ENCODE results near the gene SALL3.

SALL3 gene

GRCh38 chr18:78974115-78974761 is 5.4 kb upstream of the SALL3 start:
- H3K27me3 ChIP-seq (ENCODE audit: insufficient read depth, low read length), result peaks cover 73% of the 10 kb centered on the region

GRCh38 chr18:78975292-78975691 is 4.3 kb upstream of the SALL3 start:
- Histone ChIP-seq H3K23ac (ENCODE audit: low read length) (no peak overlapping the region), H3K4me1 (ENCODE audit: control insufficient read depth in 1 of 2, insufficient read depth in 2 of 2, low read length in 2 of 2) (peaks cover 6 to 20% of the 10 kb centered on the region in 2 experiments), H3K18ac (ENCODE audit: low read length) (no peak overlapping the region), H2BK120ac (ENCODE audit: insufficient read depth, low read length, poor library complexity) (no peak overlapping the region), H3K79me2 (ENCODE audit: control insufficient read depth, insufficient read depth, low read length, poor library complexity) (no peaks in the 10 kb centered on the region), H3K36me3 (ENCODE audit: control insufficient read depth in 1 of 2, insufficient read depth in 2 of 2, low read length in 2 of 2) (no peaks in the 10 kb centered on the region), H4K12ac (ENCODE audit: low read depth, low read length) (no peak overlapping the region), H2AFZ (ENCODE audit: insufficient read depth, low read length, poor library complexity) (no peak overlapping the region), H2BK12ac (ENCODE audit: low read length) (no peak overlapping the region), H3K27me3 (ENCODE audit: insufficient read depth, low read length) (peaks cover 81% of the 10 kb centered on the region), H3K27ac (ENCODE audit: low read depth, low read length) (no peak overlapping the region), H3K4me2 (ENCODE audit: low read length) (no peak overlapping the region), H2AK5ac (ENCODE audit: low read length) (no peak overlapping the region), H3K9ac (ENCODE audit: low read length) (no peak overlapping the region), H3K4ac (ENCODE audit: low read depth, low read length) (no peak overlapping the region), H3K9me3 (ENCODE audit: insufficient read depth, low read depth, low read length) (peaks cover 3% of the 10 kb centered on the region), H4K91ac (ENCODE audit: low read depth, low read length) (no peak overlapping the region), H3K4me3 (ENCODE audit: low read depth, low read length) (no peak overlapping the region), H3K14ac (ENCODE audit: low read length) (no peak overlapping the region), H4K8ac (ENCODE audit: low read depth, low read length) (no peak overlapping the region), H2BK5ac (ENCODE audit: low read depth, low read length, poor library complexity) (no peak overlapping the region), H3K79me1 (ENCODE audit: low read length) (no peaks in the 10 kb centered on the region)
- no CpG with 5 or more reads among the region's 10 CpGs for WGBS (ENCODE audit: extremely low coverage, insufficient coverage, insufficient read length)
- DNase-seq, result no peak

More at GRCh38 chr18:78974115-78974761, 5.4 kb upstream of the SALL3 start:
- H2BK12ac ChIP-seq (ENCODE audit: low read length), result no peak overlapping the region
- DNase-seq, result no peak
- peak overlapping the region; percentile 77 for H3K4me2 ChIP-seq (ENCODE audit: low read length)
- H3K79me1 ChIP-seq (ENCODE audit: low read length), result no peaks in the 10 kb centered on the region
- H4K8ac ChIP-seq (ENCODE audit: low read depth, low read length), result no peak overlapping the region
- no peak overlapping the region for H3K27ac ChIP-seq (ENCODE audit: low read depth, low read length)
- H3K4me1 ChIP-seq (ENCODE audit: control insufficient read depth in 1 of 2, insufficient read depth in 2 of 2, low read length in 2 of 2), result peaks cover 6 to 18% of the 10 kb centered on the region in 2 experiments
- H2BK120ac ChIP-seq (ENCODE audit: insufficient read depth, low read length, poor library complexity), result no peak overlapping the region
- peaks cover 3% of the 10 kb centered on the region for H3K9me3 ChIP-seq (ENCODE audit: insufficient read depth, low read depth, low read length)
- H3K4me3 ChIP-seq (ENCODE audit: low read depth, low read length), result peak overlapping the region; percentile 58
- H3K14ac ChIP-seq (ENCODE audit: low read length), result no peak overlapping the region
- H3K9ac ChIP-seq (ENCODE audit: low read length), result no peak overlapping the region
- no peak overlapping the region for H3K4ac ChIP-seq (ENCODE audit: low read depth, low read length)
- no peak overlapping the region for H2AFZ ChIP-seq (ENCODE audit: insufficient read depth, low read length, poor library complexity)
- no peak overlapping the region for H3K23ac ChIP-seq (ENCODE audit: low read length)
- no peak overlapping the region for H4K91ac ChIP-seq (ENCODE audit: low read depth, low read length)
- H2BK5ac ChIP-seq (ENCODE audit: low read depth, low read length, poor library complexity), result no peak overlapping the region
- H3K79me2 ChIP-seq (ENCODE audit: control insufficient read depth, insufficient read depth, low read length, poor library complexity), result no peaks in the 10 kb centered on the region
- no CpG with 5 or more reads among the region's 77 CpGs for WGBS (ENCODE audit: extremely low coverage, insufficient coverage, insufficient read length)
- no peaks in the 10 kb centered on the region for H3K36me3 ChIP-seq (ENCODE audit: control insufficient read depth in 1 of 2, insufficient read depth in 2 of 2, low read length in 2 of 2)
- H2AK5ac ChIP-seq (ENCODE audit: low read length), result no peak overlapping the region
- H3K18ac ChIP-seq (ENCODE audit: low read length), result no peak overlapping the region
- H4K12ac ChIP-seq (ENCODE audit: low read depth, low read length), result no peak overlapping the region

- Histone ChIP-seq H3K79me2 (ENCODE audit: control insufficient read depth, insufficient read depth, low read length, poor library complexity) (no peaks in the 10 kb centered on the region), H2BK120ac (ENCODE audit: insufficient read depth, low read length, poor library complexity) (no peak overlapping the region), H3K4me1 (ENCODE audit: control insufficient read depth in 1 of 2, insufficient read depth in 2 of 2, low read length in 2 of 2) (peaks cover 6 to 22% of the 10 kb centered on the region in 2 experiments), H3K27ac (ENCODE audit: low read depth, low read length) (no peak overlapping the region), H3K9ac (ENCODE audit: low read length) (no peak overlapping the region), H4K91ac (ENCODE audit: low read depth, low read length) (no peak overlapping the region), H3K14ac (ENCODE audit: low read length) (no peak overlapping the region), H3K4me2 (ENCODE audit: low read length) (no peak overlapping the region), H2BK12ac (ENCODE audit: low read length) (no peak overlapping the region), H4K12ac (ENCODE audit: low read depth, low read length) (no peak overlapping the region), H3K27me3 (ENCODE audit: insufficient read depth, low read length) (peaks cover 85% of the 10 kb centered on the region), H4K8ac (ENCODE audit: low read depth, low read length) (no peak overlapping the region), H3K36me3 (ENCODE audit: control insufficient read depth in 1 of 2, insufficient read depth in 2 of 2, low read length in 2 of 2) (no peaks in the 10 kb centered on the region), H2AK5ac (ENCODE audit: low read length) (no peak overlapping the region), H3K4ac (ENCODE audit: low read depth, low read length) (no peak overlapping the region), H3K79me1 (ENCODE audit: low read length) (peaks cover 5% of the 10 kb centered on the region), H3K18ac (ENCODE audit: low read length) (no peak overlapping the region), H2BK5ac (ENCODE audit: low read depth, low read length, poor library complexity) (no peak overlapping the region), H3K23ac (ENCODE audit: low read length) (no peak overlapping the region), H2AFZ (ENCODE audit: insufficient read depth, low read length, poor library complexity) (no peak overlapping the region), H3K9me3 (ENCODE audit: insufficient read depth, low read depth, low read length) (peaks cover 3% of the 10 kb centered on the region), H3K4me3 (ENCODE audit: low read depth, low read length) (no peak overlapping the region)
- no CpG with 5 or more reads among the region's 4 CpGs for WGBS (ENCODE audit: extremely low coverage, insufficient coverage, insufficient read length)
- DNase-seq, result no peak
These were observed 3.8 kb upstream of the SALL3 start for GRCh38 chr18:78975699-78976335.

- H3K4me1 ChIP-seq (ENCODE audit: control insufficient read depth in 1 of 2, insufficient read depth in 2 of 2, low read length in 2 of 2), result peaks cover 6 to 25% of the 10 kb centered on the region in 2 experiments
- H4K12ac ChIP-seq (ENCODE audit: low read depth, low read length), result no peak overlapping the region
- no CpG with 5 or more reads among the region's 51 CpGs for WGBS (ENCODE audit: extremely low coverage, insufficient coverage, insufficient read length)
- no peak overlapping the region for H3K14ac ChIP-seq (ENCODE audit: low read length)
- no peaks in the 10 kb centered on the region for H3K36me3 ChIP-seq (ENCODE audit: control insufficient read depth in 1 of 2, insufficient read depth in 2 of 2, low read length in 2 of 2)
- peak overlapping the region; percentile 24 for H3K4me2 ChIP-seq (ENCODE audit: low read length)
- peaks cover 3% of the 10 kb centered on the region for H3K9me3 ChIP-seq (ENCODE audit: insufficient read depth, low read depth, low read length)
- no peak overlapping the region for H2BK120ac ChIP-seq (ENCODE audit: insufficient read depth, low read length, poor library complexity)
- peak overlapping the region; percentile 37 for H3K23ac ChIP-seq (ENCODE audit: low read length)
- H4K8ac ChIP-seq (ENCODE audit: low read depth, low read length), result no peak overlapping the region
- peaks cover 6% of the 10 kb centered on the region for H3K79me1 ChIP-seq (ENCODE audit: low read length)
- H2AFZ ChIP-seq (ENCODE audit: insufficient read depth, low read length, poor library complexity), result no peak overlapping the region
- H3K79me2 ChIP-seq (ENCODE audit: control insufficient read depth, insufficient read depth, low read length, poor library complexity), result no peaks in the 10 kb centered on the region
- peaks cover 81% of the 10 kb centered on the region for H3K27me3 ChIP-seq (ENCODE audit: insufficient read depth, low read length)
- no peak overlapping the region for H2BK5ac ChIP-seq (ENCODE audit: low read depth, low read length, poor library complexity)
- no peak overlapping the region for H2BK12ac ChIP-seq (ENCODE audit: low read length)
- H3K27ac ChIP-seq (ENCODE audit: low read depth, low read length), result no peak overlapping the region
- H4K91ac ChIP-seq (ENCODE audit: low read depth, low read length), result no peak overlapping the region
- H3K4me3 ChIP-seq (ENCODE audit: low read depth, low read length), result no peak overlapping the region
- DNase-seq, result no peak
- H2AK5ac ChIP-seq (ENCODE audit: low read length), result no peak overlapping the region
- H3K9ac ChIP-seq (ENCODE audit: low read length), result no peak overlapping the region
- H3K18ac ChIP-seq (ENCODE audit: low read length), result no peak overlapping the region
- no peak overlapping the region for H3K4ac ChIP-seq (ENCODE audit: low read depth, low read length)
These were observed 2.6 kb upstream of the SALL3 start for GRCh38 chr18:78976765-78977636.

Measured in trophoblast cell (in vitro differentiated cells and primary cell).